ENCODE data around the gene SAPCD2.
"Not testable (repeated sequence)": the region's sequence is repeated elsewhere in the genome, so short reads cannot be mapped to it uniquely, and the experiment has no call there.

Gene SAPCD2

GRCh38 chr9:137046088-137046787, 24.1 kb downstream of the SAPCD2 start, which contains the start of gene NPDC1:
NPDC1 (minus strand) TSS chr9:137046177; CDS start chr9:137045989, 188 bp downstream.
- peak; percentile 85 for DNase-seq

- DNase-seq, result peak; percentile 44
These were observed 24.9 kb downstream of the SAPCD2 start for GRCh38 chr9:137045294-137046087.

GRCh38 chr9:137044502-137045177, 25.7 kb downstream of the SAPCD2 start:
- no peak for DNase-seq

- no peak for DNase-seq
These were observed 26.3 kb downstream of the SAPCD2 start for GRCh38 chr9:137044037-137044436.

- DNase-seq, result no peak
These were observed 27.3 kb downstream of the SAPCD2 start for GRCh38 chr9:137042751-137043727.

GRCh38 chr9:137041124-137041523, 29.2 kb downstream of the SAPCD2 start:
- DNase-seq, result no peak

GRCh38 chr9:137040568-137040967, 29.8 kb downstream of the SAPCD2 start:
- no peak for DNase-seq

GRCh38 chr9:137039611-137040366, 30.6 kb downstream of the SAPCD2 start:
- no peak for DNase-seq

- DNase-seq, result no peak
These were observed 31.4 kb downstream of the SAPCD2 start for GRCh38 chr9:137038916-137039315.

GRCh38 chr9:137037483-137037882, 32.9 kb downstream of the SAPCD2 start:
- no peak for DNase-seq

GRCh38 chr9:137037035-137037434, 33.3 kb downstream of the SAPCD2 start:
- no peak for DNase-seq

GRCh38 chr9:137035937-137036336, 34.4 kb downstream of the SAPCD2 start:
- no peak for DNase-seq

- no peak for DNase-seq
These were observed 34.9 kb downstream of the SAPCD2 start for GRCh38 chr9:137035507-137035834.

GRCh38 chr9:137034709-137035506, 35.4 kb downstream of the SAPCD2 start:
- DNase-seq, result peak; percentile 81

GRCh38 chr9:137034039-137034708, 36.2 kb downstream of the SAPCD2 start:
- no peak for DNase-seq

- DNase-seq, result not testable (repeated sequence)
These were observed 36.9 kb downstream of the SAPCD2 start for GRCh38 chr9:137033481-137033880.

- no peak for DNase-seq
These were observed 37.5 kb downstream of the SAPCD2 start for GRCh38 chr9:137032858-137033257.

- DNase-seq, result no peak
These were observed 38.3 kb downstream of the SAPCD2 start, which contains the start of gene FUT7 for GRCh38 chr9:137031904-137032640. FUT7 (minus strand) TSS chr9:137032088; CDS start chr9:137031991, 97 bp downstream.

All from NCI-H146 (cell line).